Cardiac fibroblast (primary cell): ENCODE data around the gene CCDC34.

Source experiments
- DNase-seq, 2 donors: peaks; one replicate each; pipeline versions ENCODE4 v3.0.0 to v3.0.0-alpha.2; 2010; ENCODE audit warnings: low read depth in 2 of 2
- H3K4me3 ChIP-seq, 2 donors: replicated peaks in 1 of 2; 1 replicate in 1 of 2; 2 replicates in 1 of 2; pipeline ENCODE4 v1.5.1; 2011; ENCODE audit warnings: low read depth in 2 of 2, low read length in 2 of 2, mild to moderate bottlenecking in 2 of 2, moderate library complexity in 1 of 2
- CTCF ChIP-seq: IDR thresholded peaks from one replicate; pipeline ENCODE4 v1.5.1; 2011; ENCODE audit warnings: low read depth, mild to moderate bottlenecking, low read length, inconsistent platforms

The CCDC34 gene

DNA sequence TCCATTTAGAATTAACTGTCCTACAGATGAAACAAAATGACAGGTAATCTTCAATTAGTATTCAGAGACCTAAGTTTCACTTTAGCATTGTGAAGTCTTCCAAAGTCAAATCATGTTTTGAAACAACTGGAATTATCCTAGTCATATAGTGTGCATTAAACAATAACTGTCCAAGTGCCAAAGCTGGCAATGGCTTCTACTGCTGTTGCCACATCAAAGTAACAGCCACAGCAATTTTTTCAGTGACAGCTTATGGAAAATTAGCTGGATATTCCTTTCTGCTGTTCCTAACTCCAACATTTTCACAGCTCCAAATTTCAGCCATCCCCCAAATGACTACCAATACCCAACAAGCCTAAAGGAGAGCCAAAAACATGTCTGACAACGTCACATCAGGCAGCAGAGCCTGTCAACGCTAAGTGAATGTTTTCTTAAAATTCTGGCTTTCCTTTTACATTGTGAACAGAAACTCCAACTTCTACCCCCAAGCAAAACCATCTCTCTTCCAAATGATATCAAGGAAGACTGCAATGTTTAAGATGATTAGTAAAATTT lies 45.3 kb upstream of the CCDC34 start:
- no peak for TF ChIP-seq CTCF
- no peak overlapping the region for H3K4me3 ChIP-seq
- peak in 1 of 2 donors; percentile 75 for DNase-seq

DNA sequence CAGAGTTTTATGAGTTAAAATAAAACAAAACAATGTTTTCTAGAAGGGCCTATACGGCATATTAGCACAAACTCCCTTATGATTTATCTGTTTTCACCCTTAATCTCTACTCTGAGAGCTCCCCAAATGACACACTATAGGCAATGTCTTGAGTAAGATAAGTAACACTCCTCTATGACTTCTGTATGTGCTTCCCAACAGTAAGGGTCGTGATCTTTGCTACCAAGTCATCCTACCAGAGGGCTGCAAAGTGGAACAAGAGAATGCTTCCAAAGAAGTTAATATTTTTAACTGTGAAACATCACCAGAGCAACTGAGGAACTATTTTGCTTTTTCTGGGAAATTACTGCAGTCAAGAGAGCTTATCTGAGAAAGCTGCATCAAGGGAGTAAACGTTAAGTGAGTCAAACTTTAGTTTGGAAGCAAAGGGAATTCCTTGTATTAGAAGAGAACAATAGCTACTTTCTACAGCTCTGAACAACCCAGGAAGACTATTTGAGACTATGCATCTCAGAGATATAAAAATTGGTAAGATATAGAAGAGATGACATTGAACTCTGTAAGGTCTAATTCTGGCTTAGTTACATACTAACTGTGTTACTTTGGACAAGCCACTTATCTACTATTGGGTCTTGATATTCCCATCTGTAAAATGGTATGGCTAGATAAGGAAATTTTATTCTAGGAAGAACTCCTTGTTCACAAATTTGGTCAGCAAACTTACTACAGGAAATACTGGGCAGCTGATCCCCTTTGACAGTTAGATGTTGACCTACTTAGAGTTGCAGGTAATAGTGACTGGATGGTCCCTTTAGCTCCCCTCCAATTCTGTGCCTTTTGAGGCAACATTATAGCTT lies 43.7 kb upstream of the CCDC34 start:
- peak in 1 of 2 donors; percentile 90 for DNase-seq
- no peak for TF ChIP-seq CTCF
- no peak overlapping the region for H3K4me3 ChIP-seq

GRCh38 chr11:27405134-27405533 lies 42.1 kb upstream of the CCDC34 start:
- DNase-seq = peak in 1 of 2 donors; percentile 71
- no peak for TF ChIP-seq CTCF
- H3K4me3 ChIP-seq = no peak overlapping the region

- no peak for TF ChIP-seq CTCF
- H3K4me3 ChIP-seq = no peak overlapping the region
- DNase-seq = no peak
These were observed 41.4 kb upstream of the CCDC34 start for GRCh38 chr11:27404427-27404826.

DNA sequence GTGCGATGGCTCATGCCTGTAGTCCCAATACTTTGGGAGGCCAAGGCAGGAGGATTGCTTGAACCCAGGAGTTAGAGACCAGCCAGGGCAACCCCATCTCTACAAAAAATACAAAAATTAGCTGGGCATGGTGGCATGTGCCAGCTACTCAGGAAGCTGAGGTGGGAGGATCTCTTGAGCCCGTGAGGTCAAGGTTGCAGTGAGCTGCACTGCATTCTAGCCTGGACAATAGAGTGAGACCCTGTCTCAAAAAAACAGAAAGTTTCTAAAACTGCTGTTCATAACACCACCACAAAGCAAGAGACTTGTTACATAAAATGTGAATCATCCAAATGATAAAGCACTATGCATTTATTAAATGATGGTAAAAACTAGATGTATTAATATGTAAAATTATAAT lies 40.2 kb upstream of the CCDC34 start:
- TF ChIP-seq CTCF = no peak
- no peak overlapping the region for H3K4me3 ChIP-seq
- DNase-seq = no peak

DNA sequence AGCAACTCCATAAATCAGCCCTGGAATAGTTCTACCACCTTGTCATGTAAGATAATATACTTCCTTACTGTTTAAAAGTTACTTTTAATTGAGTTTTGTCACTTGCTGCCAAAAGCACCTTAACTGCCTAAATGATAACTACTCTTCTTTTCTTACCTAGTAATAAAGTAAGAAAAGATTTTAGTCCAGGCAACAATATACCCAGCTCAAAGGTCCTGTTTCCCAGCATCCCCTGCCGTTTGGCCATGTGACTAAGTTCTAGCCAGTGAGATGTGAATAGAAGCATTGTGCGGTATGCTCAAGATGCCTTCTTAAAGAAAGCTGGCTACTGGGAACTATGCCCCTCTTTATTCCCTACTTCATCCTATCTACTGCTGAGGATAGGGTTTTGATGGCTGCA lies 39.4 kb upstream of the CCDC34 start:
- TF ChIP-seq CTCF = no peak
- H3K4me3 ChIP-seq = no peak overlapping the region
- DNase-seq = no peak
